HG02973 (cell line): Measurements from ENCODE around the gene LOXL1.
"Not testable (repeated sequence)": the region's sequence is repeated elsewhere in the genome, so short reads cannot be mapped to it uniquely, and the experiment has no call there.

Source experiments
- ATAC-seq: cut with Tn5 transposase; IDR thresholded peaks from one replicate; pipeline ENCODE4 v1.9.1; 2021; ENCODE audit warnings: moderate library complexity; ENCODE audit not compliant: unreplicated experiment

The LOXL1 gene

GRCh38 chr15:73937296-73937695 lies 11.0 kb downstream of the LOXL1 start:
- no peak for ATAC-seq

GRCh38 chr15:73937726-73938125 lies 11.5 kb downstream of the LOXL1 start:
- no peak for ATAC-seq

GRCh38 chr15:73938516-73938915 lies 12.3 kb downstream of the LOXL1 start:
- not testable (repeated sequence) for ATAC-seq

- ATAC-seq, result no peak
These were observed 12.9 kb downstream of the LOXL1 start for GRCh38 chr15:73939138-73939537.

- ATAC-seq, result no peak
These were observed 14.1 kb downstream of the LOXL1 start for GRCh38 chr15:73940061-73940981.

- no peak for ATAC-seq
These were observed 14.8 kb downstream of the LOXL1 start for GRCh38 chr15:73941044-73941443.

GRCh38 chr15:73941449-73941848 lies 15.2 kb downstream of the LOXL1 start:
- no peak for ATAC-seq

GRCh38 chr15:73941871-73942635 lies 15.8 kb downstream of the LOXL1 start:
- no peak for ATAC-seq

GRCh38 chr15:73942751-73943270 lies 16.5 kb downstream of the LOXL1 start:
- no peak for ATAC-seq

GRCh38 chr15:73944161-73945129 lies 18.2 kb downstream of the LOXL1 start:
- no peak for ATAC-seq

- no peak for ATAC-seq
These were observed 18.9 kb downstream of the LOXL1 start for GRCh38 chr15:73945130-73945508.

- ATAC-seq, result no peak
These were observed 19.9 kb downstream of the LOXL1 start for GRCh38 chr15:73946046-73946721.

GRCh38 chr15:73946795-73947370 lies 20.6 kb downstream of the LOXL1 start:
- ATAC-seq, result no peak

GRCh38 chr15:73947651-73948050 lies 21.4 kb downstream of the LOXL1 start:
- no peak for ATAC-seq

GRCh38 chr15:73948396-73948795 lies 22.1 kb downstream of the LOXL1 start:
- no peak for ATAC-seq

- no peak for ATAC-seq
These were observed 22.7 kb downstream of the LOXL1 start for GRCh38 chr15:73948982-73949381.

- no peak for ATAC-seq
These were observed 23.2 kb downstream of the LOXL1 start for GRCh38 chr15:73949496-73949895.

- ATAC-seq, result no peak
These were observed 24.2 kb downstream of the LOXL1 start for GRCh38 chr15:73950479-73950830.

- ATAC-seq, result no peak
These were observed 24.7 kb downstream of the LOXL1 start for GRCh38 chr15:73950831-73951561.
